ENCODE results near the gene TAB3.

TAB3 gene

GRCh38 chrX:30889147-30890140, at the start of gene TAB3:
Gene TAB3 (minus strand): TSS chrX:30889254. CDS start chrX:30859588, 29,666 bp downstream.
- peak; percentile 87 for DNase-seq

- DNase-seq = no peak
Observed at GRCh38 chrX:30938295-30938694, 49.2 kb upstream of the TAB3 start.

GRCh38 chrX:30935985-30936384, 46.9 kb upstream of the TAB3 start:
- no peak for DNase-seq

GRCh38 chrX:30931920-30932319, 42.9 kb upstream of the TAB3 start:
- DNase-seq = no peak

- no peak for DNase-seq
Observed at GRCh38 chrX:30930679-30931078, 41.6 kb upstream of the TAB3 start.

GRCh38 chrX:30930143-30930542, 41.1 kb upstream of the TAB3 start:
- no peak for DNase-seq

GRCh38 chrX:30920271-30920670, 31.2 kb upstream of the TAB3 start:
- no peak for DNase-seq

GRCh38 chrX:30918480-30918879, 29.4 kb upstream of the TAB3 start:
- DNase-seq = no peak

GRCh38 chrX:30913492-30913891, 24.4 kb upstream of the TAB3 start:
- DNase-seq = no peak

GRCh38 chrX:30910124-30910860, 21.2 kb upstream of the TAB3 start:
- DNase-seq = no peak

- no peak for DNase-seq
Observed at GRCh38 chrX:30906726-30907125, 17.7 kb upstream of the TAB3 start.

- DNase-seq = no peak
Observed at GRCh38 chrX:30905321-30905720, 16.3 kb upstream of the TAB3 start.

- DNase-seq = no peak
Observed at GRCh38 chrX:30904632-30905031, 15.6 kb upstream of the TAB3 start.

- no peak for DNase-seq
Observed at GRCh38 chrX:30904186-30904585, 15.1 kb upstream of the TAB3 start.

- no peak for DNase-seq
Observed at GRCh38 chrX:30900227-30900626, 11.2 kb upstream of the TAB3 start.

- no peak for DNase-seq
Observed at GRCh38 chrX:30898886-30899285, 9.8 kb upstream of the TAB3 start.

GRCh38 chrX:30895370-30895769, 6.3 kb upstream of the TAB3 start:
- no peak for DNase-seq

GRCh38 chrX:30893206-30893605, 4.2 kb upstream of the TAB3 start:
- DNase-seq = no peak

GRCh38 chrX:30892591-30892990, 3.5 kb upstream of the TAB3 start:
- DNase-seq = no peak

- DNase-seq = no peak
Observed at GRCh38 chrX:30888526-30889146, 418 bp downstream of the TAB3 start.

GRCh38 chrX:30887721-30888120, 1.3 kb downstream of the TAB3 start:
- DNase-seq = peak; percentile 53

GRCh38 chrX:30887288-30887687, 1.8 kb downstream of the TAB3 start:
- no peak for DNase-seq

GRCh38 chrX:30885136-30885535, 3.9 kb downstream of the TAB3 start:
- no peak for DNase-seq

GRCh38 chrX:30883138-30883537, 5.9 kb downstream of the TAB3 start:
- DNase-seq = no peak
